Activated naive CD4-positive, alpha-beta T cell treated with anti-CD3 and anti-CD28 coated beads, Interleukin-2, amount 10 ng/mL, durations not matched to agents 7 days and 5 days (primary cell): ENCODE results near the gene BATF3.
"Not testable (repeated sequence)": the region's sequence is repeated elsewhere in the genome, so short reads cannot be mapped to it uniquely, and the experiment has no call there.

Source experiments
- CTCF ChIA-PET: fragments of 350-600 bp; sonication (Branson Sonifier 250); formaldehyde crosslinking; loops from one replicate; lab custom pipeline; 2021; ENCODE audit warnings: antibody characterized with exemption; lab: Charles Lee
- DNase-seq: peaks from one replicate; pipeline ENCODE4 v3.0.0-alpha.2; 2020
- H3K27ac Mint-ChIP-seq: one replicate; pipeline ENCODE4 v1.8.0; 2021; ENCODE audit warnings: mild to moderate bottlenecking, moderate library complexity, mixed read lengths
- H3K27me3 Mint-ChIP-seq: one replicate; pipeline ENCODE4 v1.8.0; 2021; ENCODE audit warnings: mild to moderate bottlenecking, mixed read lengths
- H3K36me3 Mint-ChIP-seq: one replicate; pipeline ENCODE4 v1.8.0; 2021; ENCODE audit warnings: mixed read lengths
- H3K4me1 Mint-ChIP-seq: one replicate; pipeline ENCODE4 v1.8.0; 2021; ENCODE audit warnings: mixed read lengths
- H3K4me3 Mint-ChIP-seq: one replicate; pipeline ENCODE4 v1.8.0; 2021; ENCODE audit warnings: mild to moderate bottlenecking, moderate library complexity, mixed read lengths
- H3K9me3 Mint-ChIP-seq: one replicate; pipeline ENCODE4 v1.8.0; 2021; ENCODE audit warnings: mixed read lengths

Gene BATF3

DNA sequence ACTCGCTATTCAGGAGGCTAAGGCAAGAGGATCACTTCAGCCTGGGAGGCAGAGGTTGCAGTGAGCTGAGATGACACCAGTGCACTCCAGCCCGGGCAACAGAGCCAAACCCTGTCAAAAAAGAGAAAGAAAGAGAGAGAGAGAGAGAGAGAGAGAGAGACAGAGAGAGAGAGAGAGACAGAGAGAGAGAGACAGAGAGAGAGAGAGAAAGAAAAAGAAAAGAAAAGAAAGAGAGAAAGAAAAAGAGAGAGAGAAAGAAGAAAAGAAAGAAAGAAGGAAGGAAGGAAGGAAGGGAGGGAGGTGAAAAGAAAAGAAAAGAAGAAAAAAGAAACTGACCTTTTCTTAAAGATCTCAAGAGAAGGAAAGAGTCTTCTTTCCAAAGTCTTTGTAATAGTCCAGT, 60.1 kb downstream of the BATF3 start:
- H3K4me1 Mint-ChIP-seq = peaks cover 30% of the 10 kb centered on the region
- CTCF ChIA-PET = interaction anchor here (1.1 to 1.3 kb wide), 2 partner anchors 9 to 163 kb away, joined by 3 to 4 read pairs; no protein-coding TSS in a partner anchor
- peaks cover 47% of the 10 kb centered on the region for H3K27me3 Mint-ChIP-seq
- H3K9me3 Mint-ChIP-seq, H3K27ac Mint-ChIP-seq, H3K4me3 Mint-ChIP-seq, DNase-seq, H3K36me3 Mint-ChIP-seq: not testable (repeated sequence)

DNA sequence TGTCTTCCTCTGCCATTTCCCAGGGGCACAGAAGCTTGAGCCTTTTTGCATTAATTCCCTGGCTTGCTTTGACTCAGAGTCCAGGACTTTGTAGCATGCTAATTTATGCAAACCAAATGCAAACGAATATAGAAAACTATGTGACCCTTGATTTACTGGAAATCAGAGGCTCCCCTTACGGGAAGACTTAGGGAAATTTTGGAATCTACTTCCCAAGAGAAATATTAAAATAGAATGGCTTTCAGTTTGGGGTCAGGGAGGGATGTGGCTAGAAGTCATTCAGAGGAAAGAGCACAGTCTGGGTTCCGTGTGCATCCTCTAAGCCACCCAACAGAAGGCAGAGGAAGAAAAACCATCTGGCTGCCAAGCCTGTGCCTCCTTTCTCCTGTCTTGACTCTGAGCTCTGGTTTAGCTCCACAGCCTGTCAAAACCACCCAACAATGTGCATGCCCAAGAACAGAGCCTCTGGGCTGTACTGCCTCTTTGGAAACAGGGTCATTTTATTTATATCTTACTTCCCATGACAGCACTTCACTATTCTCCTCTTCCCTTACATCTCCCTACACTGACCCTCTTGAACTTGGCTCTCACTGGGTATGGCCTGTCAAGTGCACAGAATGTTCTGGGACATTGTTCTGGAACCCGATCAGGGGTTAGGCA, 61.0 kb downstream of the BATF3 start:
- Mint-ChIP-seq H3K27ac (no peak overlapping the region), H3K27me3 (peaks cover 38% of the 10 kb centered on the region), H3K4me1 (peaks cover 33% of the 10 kb centered on the region), H3K36me3 (peaks cover 4% of the 10 kb centered on the region), H3K9me3 (peaks cover 8% of the 10 kb centered on the region), H3K4me3 (no peak overlapping the region)
- CTCF ChIA-PET = no interaction called here
- DNase-seq = no peak

DNA sequence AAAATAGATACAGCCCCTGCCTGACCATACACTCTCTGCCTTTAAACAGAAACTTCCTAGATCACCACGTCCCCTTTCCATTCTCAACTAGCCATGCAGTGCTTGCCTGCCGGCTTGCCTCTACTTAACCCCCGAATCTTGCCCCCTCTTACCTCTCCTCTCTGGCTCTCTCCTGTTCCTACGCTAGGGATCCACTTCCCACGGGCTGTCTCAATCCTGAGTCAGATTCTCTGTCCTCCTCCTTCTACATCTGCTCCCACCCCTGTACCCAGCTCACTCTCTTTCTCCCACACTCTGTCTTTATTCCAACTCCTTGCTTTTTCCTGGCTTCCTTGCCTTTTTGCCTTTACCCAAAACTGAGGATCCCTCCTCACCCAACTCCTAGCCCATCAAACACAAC, 61.7 kb downstream of the BATF3 start:
- no peak for DNase-seq
- Mint-ChIP-seq H3K4me1 (peaks cover 33% of the 10 kb centered on the region), H3K27ac (no peak overlapping the region), H3K27me3 (peaks cover 38% of the 10 kb centered on the region), H3K36me3 (peaks cover 4% of the 10 kb centered on the region), H3K4me3 (no peak overlapping the region), H3K9me3 (peaks cover 8% of the 10 kb centered on the region)
- CTCF ChIA-PET = no interaction called here
